NCI-H1436 (cell line): Measurements from ENCODE around the gene AHSA1.

Source experiments
- DNase-seq: peaks from one replicate; lab custom pipeline; 2025; lab: John Stamatoyannopoulos, UW

Gene AHSA1

GRCh38 chr14:77509366-77509765 is 51.5 kb downstream of the AHSA1 start:
- DNase-seq: no peak

DNA sequence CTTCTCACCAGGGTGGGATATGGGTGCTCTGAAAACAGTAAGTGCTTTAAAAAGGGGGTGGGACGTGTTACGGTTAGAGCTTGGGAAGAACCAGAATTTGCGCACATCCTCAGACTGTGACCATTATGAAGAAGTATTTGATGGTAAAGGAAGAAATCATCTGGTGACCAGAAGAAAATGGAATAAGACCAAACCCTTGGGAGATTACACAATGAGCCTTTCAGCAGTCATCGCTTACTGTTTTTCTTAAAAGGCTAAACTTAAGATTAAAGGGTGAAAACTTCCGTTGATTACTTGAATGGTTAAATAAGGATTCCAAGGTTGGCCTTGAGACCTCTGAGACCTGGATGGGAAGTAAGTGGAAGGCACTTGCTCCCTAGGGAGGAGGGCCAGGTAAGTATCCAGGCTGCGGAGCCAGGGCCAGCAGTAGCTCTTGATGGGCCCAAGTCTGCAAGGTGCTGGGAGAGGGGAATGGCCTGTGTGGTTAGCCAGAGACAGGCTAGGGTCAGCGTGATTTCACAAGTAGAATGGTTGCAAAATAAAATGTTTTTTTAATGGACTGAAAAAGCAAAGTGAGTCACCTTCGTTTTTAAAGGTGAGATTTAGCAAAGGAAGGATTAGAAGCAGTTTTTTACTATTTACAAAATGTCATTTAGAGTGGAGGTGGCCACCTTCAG is 53.7 kb downstream of the AHSA1 start:
- no peak for DNase-seq

DNA sequence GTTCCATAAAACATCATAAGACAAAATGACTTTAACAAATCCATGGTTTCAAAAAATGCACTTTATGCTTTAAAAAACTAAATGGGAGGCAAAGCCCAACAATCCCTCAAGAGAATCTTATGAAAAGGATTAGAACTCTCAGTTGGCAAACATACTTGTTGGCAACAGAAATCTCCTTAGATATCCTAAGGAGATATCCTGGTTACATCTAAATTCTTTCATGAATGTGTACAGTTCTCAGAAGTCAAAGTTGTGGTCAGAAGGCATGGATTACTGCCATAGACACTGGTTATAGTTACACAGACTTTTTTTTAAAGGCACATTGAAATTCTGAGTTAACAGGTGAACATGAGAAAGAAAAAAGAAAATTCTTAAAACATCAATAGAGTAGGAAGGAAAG is 58.2 kb downstream of the AHSA1 start:
- DNase-seq: no peak
